GM20431 (cell line): ENCODE data around the gene SLC39A11.
"Not testable (repeated sequence)": the region's sequence is repeated elsewhere in the genome, so short reads cannot be mapped to it uniquely, and the experiment has no call there.

Source experiments
- in situ Hi-C: fragments of 300-500 bp; cut with MseI, MboI; formaldehyde crosslinking; loops from one replicate; pipeline ENCODE4 v1.15.0; 2020; ENCODE audit warnings: low sequenced_read_pairs; ENCODE audit not compliant: unreplicated experiment

The SLC39A11 gene

DNA sequence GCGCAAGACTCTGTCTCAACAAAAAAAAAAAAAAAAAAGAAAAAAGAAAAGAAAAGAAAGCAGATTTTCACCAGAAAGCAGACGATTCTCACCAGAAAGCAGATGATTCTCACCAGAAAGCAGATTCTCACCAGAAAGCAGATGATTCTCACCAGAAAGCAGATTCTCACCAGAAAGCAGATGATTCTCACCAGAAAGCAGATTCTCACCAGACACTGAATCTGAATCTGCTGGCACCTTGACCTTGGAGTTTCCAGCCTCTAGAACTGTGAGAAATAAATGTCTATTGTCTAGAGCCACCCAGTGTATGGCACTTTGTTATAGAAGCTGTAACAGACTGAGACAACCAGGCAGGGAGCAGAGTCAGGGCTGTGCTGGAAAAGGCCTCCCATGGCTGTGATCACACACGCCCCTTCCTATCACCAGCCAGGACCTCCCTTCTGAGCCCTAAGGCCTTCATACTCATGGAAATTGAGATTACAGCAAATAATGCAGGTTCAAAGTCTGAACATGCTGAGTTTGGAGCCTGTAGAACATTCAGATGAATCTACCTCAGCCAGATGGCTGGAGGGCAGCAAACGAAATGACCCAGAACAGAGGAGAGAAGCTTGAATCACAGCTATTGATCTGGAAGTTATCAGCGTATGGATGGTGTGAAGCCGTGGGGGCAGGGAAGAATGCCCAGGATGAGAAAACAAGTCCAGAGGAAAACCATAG lies 309.3 kb downstream of the SLC39A11 start:
- in situ Hi-C loops, result no loop called here

GRCh38 chr17:72782437-72782836 lies 310.1 kb downstream of the SLC39A11 start:
- in situ Hi-C loops, result not testable (repeated sequence)

GRCh38 chr17:72778169-72779151 lies 314.0 kb downstream of the SLC39A11 start:
- in situ Hi-C loops, result no loop called here

GRCh38 chr17:72775919-72776318 lies 316.6 kb downstream of the SLC39A11 start:
- in situ Hi-C loops, result no loop called here

GRCh38 chr17:72775237-72775636 lies 317.3 kb downstream of the SLC39A11 start:
- in situ Hi-C loops, result no loop called here

- in situ Hi-C loops, result no loop called here
Measured at GRCh38 chr17:72774236-72774635, 318.3 kb downstream of the SLC39A11 start.

GRCh38 chr17:72773225-72773624 lies 319.3 kb downstream of the SLC39A11 start:
- in situ Hi-C loops, result not testable (repeated sequence)

- in situ Hi-C loops, result no loop called here
Measured at GRCh38 chr17:72772331-72772821, 320.1 kb downstream of the SLC39A11 start.

- in situ Hi-C loops, result no loop called here
Measured at GRCh38 chr17:72771734-72772133, 320.8 kb downstream of the SLC39A11 start.

GRCh38 chr17:72766761-72767356 lies 325.6 kb downstream of the SLC39A11 start:
- in situ Hi-C loops, result no loop called here

- in situ Hi-C loops, result no loop called here
Measured at GRCh38 chr17:72765368-72766153, 326.9 kb downstream of the SLC39A11 start.

- in situ Hi-C loops, result no loop called here
Measured at GRCh38 chr17:72764632-72765041, 327.9 kb downstream of the SLC39A11 start.

DNA sequence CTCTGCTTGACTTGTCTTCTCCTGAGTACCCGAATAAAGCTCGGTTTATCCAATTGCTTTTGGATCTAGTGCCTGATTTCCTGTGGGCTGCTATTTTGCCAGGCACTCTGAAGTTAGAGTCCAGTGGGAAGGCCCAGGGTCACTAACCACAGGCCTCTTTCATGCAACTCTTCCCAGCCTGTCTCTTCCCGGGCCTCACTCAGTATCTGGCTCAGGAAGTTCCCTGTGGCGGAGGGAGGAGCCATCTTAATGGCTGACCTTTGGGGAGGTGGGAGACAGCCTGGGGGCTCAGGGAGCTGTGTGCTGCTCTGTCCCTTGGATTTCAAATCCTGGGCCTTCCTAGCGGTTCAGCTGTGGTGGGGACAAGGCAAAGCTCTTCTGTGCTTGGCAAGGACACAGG lies 328.5 kb downstream of the SLC39A11 start:
- in situ Hi-C loops, result no loop called here

DNA sequence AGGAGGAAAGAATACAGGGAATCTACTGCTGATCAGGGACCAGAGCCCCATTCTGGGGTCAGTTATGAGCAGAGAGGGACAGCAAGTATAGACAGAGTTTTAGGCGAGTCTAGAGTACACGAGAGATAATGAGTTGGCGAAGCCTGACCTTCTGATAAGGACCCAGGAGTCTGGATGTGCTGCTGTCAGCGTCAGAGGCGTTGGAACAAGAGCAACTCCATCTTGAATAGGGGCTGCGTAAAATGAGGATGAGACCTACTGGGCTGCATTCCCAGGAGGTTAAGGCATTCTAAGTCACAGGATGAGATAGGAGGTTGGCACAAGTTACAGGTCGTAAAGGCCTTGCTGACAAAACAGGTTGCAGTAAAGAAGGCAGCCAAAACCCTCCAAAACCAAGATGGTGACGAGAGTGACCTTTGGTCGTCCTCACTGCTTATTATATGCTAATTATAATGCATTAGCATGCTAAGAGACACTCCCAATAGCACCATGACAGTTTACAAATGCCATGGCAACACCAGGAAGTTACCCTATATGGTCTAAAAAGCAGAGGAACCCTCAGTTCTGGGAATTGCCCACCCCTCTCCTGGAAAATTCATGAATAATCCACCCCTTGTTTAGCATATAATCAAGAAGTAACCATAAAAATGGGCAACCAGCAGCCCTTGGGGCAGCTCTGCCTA lies 330.5 kb downstream of the SLC39A11 start:
- in situ Hi-C loops, result not testable (repeated sequence)

- in situ Hi-C loops, result no loop called here
Measured at GRCh38 chr17:72761431-72761830, 331.1 kb downstream of the SLC39A11 start.

- in situ Hi-C loops, result no loop called here
Measured at GRCh38 chr17:72760368-72760767, 332.1 kb downstream of the SLC39A11 start.

DNA sequence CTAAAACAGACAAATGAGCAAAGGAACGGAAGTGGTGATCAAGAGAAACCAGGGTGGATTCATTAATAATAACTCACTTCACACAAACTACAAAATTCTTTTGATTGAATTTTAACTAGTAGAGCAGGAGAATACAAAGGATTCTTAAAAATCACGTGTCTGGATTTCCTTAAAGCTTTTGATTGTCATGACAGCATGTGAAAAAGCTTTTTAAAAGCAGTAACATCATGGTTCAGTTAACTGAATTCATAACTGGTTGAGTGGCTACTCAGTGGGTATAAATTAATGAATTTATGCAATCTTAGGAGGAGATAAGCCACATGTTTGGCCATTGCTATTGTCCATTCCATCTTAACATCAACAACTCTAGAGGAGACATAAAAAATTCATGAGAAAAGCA lies 333.2 kb downstream of the SLC39A11 start:
- in situ Hi-C loops, result no loop called here

DNA sequence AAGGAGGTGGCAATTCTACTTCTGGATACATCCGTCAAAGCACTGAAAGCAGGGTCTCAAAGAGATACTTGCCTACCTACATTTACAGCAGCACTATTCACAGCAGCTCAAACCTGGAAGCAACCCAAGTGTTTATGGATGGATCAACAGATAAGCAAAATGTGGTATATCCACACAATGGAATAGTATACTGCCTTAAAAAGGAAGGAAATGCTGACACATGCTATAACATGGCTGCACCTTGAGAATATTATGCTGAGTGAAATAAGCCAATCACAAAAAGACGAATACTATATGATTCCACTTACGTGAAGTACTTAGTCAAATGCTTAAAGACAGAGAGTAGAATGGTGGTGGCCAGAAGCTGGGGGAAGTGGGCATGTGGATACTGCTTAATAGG lies 336.2 kb downstream of the SLC39A11 start:
- in situ Hi-C loops, result no loop called here

- in situ Hi-C loops, result no loop called here
Measured at GRCh38 chr17:72754513-72754912, 338.0 kb downstream of the SLC39A11 start.
